Psoas muscle (tissue), 8 donors: Measurements from ENCODE around the gene TTLL9. TPM values are rescaled to one million over a fixed set of nuclear protein-coding genes. Genes with fewer than 3 reads are reported as not detected.

Source experiments
- ATAC-seq, 4 donors: fragments of 200-7000 bp; cut with Tn5 transposase; one replicate each; pipeline ENCODE4 v1.9.1; 2020; ENCODE audit warnings: moderate library complexity in 3 of 4, mild to moderate bottlenecking in 2 of 4
- DNase-seq, 2 donors: peaks; one replicate each; pipeline ENCODE4 v3.0.0-alpha.2; 2020
- H3K27ac ChIP-seq: fragments of 200-600 bp; one replicate; pipeline ENCODE4 v1.8.0; 2022
- H3K27me3 ChIP-seq, 3 donors: fragments of 200-600 bp in 1 of 3; one replicate each; pipeline versions ENCODE4 v1.6.1 to v1.8.0; 2013 to 2022; ENCODE audit warnings: low read length in 2 of 3, mild to moderate bottlenecking in 2 of 3, moderate library complexity in 1 of 3; ENCODE audit not compliant: insufficient read depth in 3 of 3
- H3K36me3 ChIP-seq, 2 donors: fragments of 200-600 bp in 1 of 2; one replicate each; pipeline versions ENCODE4 v1.6.1 to v1.8.0; 2013 to 2022; ENCODE audit warnings: low read depth in 1 of 2, mild to moderate bottlenecking in 1 of 2, moderate library complexity in 1 of 2; ENCODE audit not compliant: insufficient read depth in 1 of 2
- H3K4me1 ChIP-seq: fragments of 200-600 bp; one replicate; pipeline ENCODE4 v1.8.0; 2022
- H3K4me3 ChIP-seq: fragments of 200-600 bp; one replicate; pipeline ENCODE4 v1.8.0; 2022; ENCODE audit warnings: mild to moderate bottlenecking
- H3K9me3 ChIP-seq: fragments of 200-600 bp; one replicate; pipeline ENCODE4 v1.8.0; 2022
- CTCF ChIP-seq: fragments of 200-600 bp; IDR thresholded peaks from one replicate; pipeline ENCODE4 v1.8.0; 2022; ENCODE audit warnings: antibody characterized with exemption
- WGBS, 3 donors: extraction: QIAGEN DNeasy Blood & Tissue Kit; methylation state at CpG; one replicate each; pipeline versions ENCODE4 v1.1.6 to v1.1.7; 2013; 5-methylcytosine and 5-hydroxymethylcytosine counted together
- intact Hi-C, 2 donors: fragments of 100-400 bp; cut with DNase I; formaldehyde crosslinking; loops; one replicate each; pipeline versions ENCODE4 v1.11.0 to v1.14.2; 2022
- polyA plus RNA-seq, 3 donors: library from polyadenylated mRNA; stranded (reverse); fragments of 200-250 nt; gene quantifications; one replicate each; pipeline ENCODE4 v1.2.3, GENCODE V29; 2013
- total RNA-seq, 4 donors: library from RNA; stranded (reverse); fragmentation: NEBNext Ultra II Directional in 2 of 4; extraction: Animal tissue kit (Norgen Biotek cat#: 25700) in 2 of 4; gene quantifications; one replicate each; pipeline versions ENCODE4 v1.2.1 to v1.2.4, GENCODE V29; 2021 to 2023
- donor health status: healthy with polysubstance abuse.
- donor health status: DM: no; HTN: no; CAD: no; lungs with moderate emphysema.
- donor health status: Bipolar disorder and iron deficiency.
- donor health status: healthy.
- donor health status: DM: yes; HTN: yes; CAD: no.
- donor health status: DM: no; HTN: no; CAD: no.
- donor health status: DM: no; HTN: no; CAD: no.
- donor health status: DM: yes; HTN: yes; CAD: no.

Gene TTLL9
- total and polyA plus RNA-seq, 7 donors: 0.01 TPM; not detected in 6

GRCh38 chr20:31939661-31940060 lies 69.2 kb downstream of the TTLL9 start:
- no peak for DNase-seq
- Histone ChIP-seq H3K4me3 (no peak overlapping the region), H3K27ac (no peak overlapping the region), H3K27me3 (no peaks in the 10 kb centered on the region), H3K9me3 (no peaks in the 10 kb centered on the region), H3K36me3 (peaks cover 0 to 12% of the 10 kb centered on the region in 2 donors), H3K4me1 (peaks cover 10% of the 10 kb centered on the region)
- TF ChIP-seq CTCF: no peak
- ATAC-seq: no peak
- intact Hi-C loops: loop anchor here in 1 of 2 donors (10.0 kb wide), 1 partner anchor 205 kb away; the partner anchor contains the start of gene TPX2
- 90 to 95% (median 94%) methylated on average over 2 of the region's 2 CpGs for WGBS, 3 donors

- peak in 2 of 4 donors; percentile 48 to 75 for ATAC-seq
- WGBS, 3 donors: 27 to 36% (median 35%) methylated on average over 2 of the region's 2 CpGs
- DNase-seq: peak in 1 of 2 donors; percentile 67
- Histone ChIP-seq H3K9me3 (no peaks in the 10 kb centered on the region), H3K4me3 (no peak overlapping the region), H3K27ac (no peak overlapping the region), H3K27me3 (no peaks in the 10 kb centered on the region), H3K36me3 (peaks cover 7 to 46% of the 10 kb centered on the region in 2 donors), H3K4me1 (peaks cover 10% of the 10 kb centered on the region)
- intact Hi-C loops: loop anchor here in 1 of 2 donors (10.0 kb wide), 1 partner anchor 208 kb away; the partner anchor contains the start of gene TPX2
- no peak for TF ChIP-seq CTCF
Measured at GRCh38 chr20:31943052-31943471, 72.6 kb downstream of the TTLL9 start.

GRCh38 chr20:31945319-31945718 lies 74.9 kb downstream of the TTLL9 start:
- WGBS, 3 donors: 66 to 82% (median 68%) methylated on average over 4 of the region's 4 CpGs
- Histone ChIP-seq H3K4me3 (no peak overlapping the region), H3K27ac (no peak overlapping the region), H3K9me3 (no peaks in the 10 kb centered on the region), H3K4me1 (peaks cover 12% of the 10 kb centered on the region), H3K36me3 (peaks cover 7 to 68% of the 10 kb centered on the region in 2 donors), H3K27me3 (no peaks in the 10 kb centered on the region)
- intact Hi-C loops: loop anchor here in 1 of 2 donors (10.0 kb wide), 1 partner anchor 211 kb away; the partner anchor contains the start of gene TPX2
- DNase-seq (no peak), ATAC-seq (no peak)
- TF ChIP-seq CTCF: no peak

GRCh38 chr20:31945785-31946184 lies 75.4 kb downstream of the TTLL9 start:
- peak; percentile 75 to 89 (median 80) for ATAC-seq
- H3K27me3 ChIP-seq: no peaks in the 10 kb centered on the region
- peak overlapping the region; percentile 30 for H3K27ac ChIP-seq
- H3K9me3 ChIP-seq: no peaks in the 10 kb centered on the region
- peaks cover 7 to 70% of the 10 kb centered on the region in 2 donors for H3K36me3 ChIP-seq
- TF ChIP-seq CTCF: no peak
- H3K4me1 ChIP-seq: peaks cover 17% of the 10 kb centered on the region
- peak; percentile 28 to 62 for DNase-seq
- WGBS, 3 donors: 19 to 39% (median 27%) methylated on average over 6 of the region's 6 CpGs
- no peak overlapping the region for H3K4me3 ChIP-seq
- intact Hi-C loops: loop anchor here in 1 of 2 donors (10.0 kb wide), 1 partner anchor 211 kb away; the partner anchor contains the start of gene TPX2

- Histone ChIP-seq H3K27me3 (no peaks in the 10 kb centered on the region), H3K4me1 (peaks cover 19% of the 10 kb centered on the region), H3K9me3 (no peaks in the 10 kb centered on the region), H3K36me3 (peaks cover 7 to 70% of the 10 kb centered on the region in 2 donors), H3K27ac (no peak overlapping the region), H3K4me3 (no peak overlapping the region)
- DNase-seq (no peak), ATAC-seq (no peak)
- intact Hi-C loops: loop anchor here in 1 of 2 donors (10.0 kb wide), 1 partner anchor 213 kb away; the partner anchor contains the start of gene TPX2
- WGBS, 3 donors: 93 to 100% (median 95%) methylated on average over 2 of the region's 2 CpGs
- TF ChIP-seq CTCF: no peak
Measured at GRCh38 chr20:31948008-31948407, 77.6 kb downstream of the TTLL9 start.
